Renal pelvis (tissue), 4 donors: ENCODE measurements around the gene SERPINB8. TPM values are rescaled to one million over a fixed set of nuclear protein-coding genes. Genes with fewer than 3 reads are reported as not detected.
A peak's percentile ranks its signal among the peaks of the same experiment; 100 is the strongest.

Experiments used
- DNase-seq: peaks from one replicate; pipeline ENCODE4 v3.0.0-alpha.2; 2013
- polyA plus RNA-seq, 3 donors: library from polyadenylated mRNA; unstranded; fragments of 120-200 nt; gene quantifications; one replicate each; pipeline ENCODE4 v1.2.1, GENCODE V29; 2013; ENCODE audit not compliant: insufficient read length in 3 of 3

SERPINB8 gene
- polyA plus RNA-seq, 3 donors, result 3.7 to 5.0 (median 3.7) TPM

DNA sequence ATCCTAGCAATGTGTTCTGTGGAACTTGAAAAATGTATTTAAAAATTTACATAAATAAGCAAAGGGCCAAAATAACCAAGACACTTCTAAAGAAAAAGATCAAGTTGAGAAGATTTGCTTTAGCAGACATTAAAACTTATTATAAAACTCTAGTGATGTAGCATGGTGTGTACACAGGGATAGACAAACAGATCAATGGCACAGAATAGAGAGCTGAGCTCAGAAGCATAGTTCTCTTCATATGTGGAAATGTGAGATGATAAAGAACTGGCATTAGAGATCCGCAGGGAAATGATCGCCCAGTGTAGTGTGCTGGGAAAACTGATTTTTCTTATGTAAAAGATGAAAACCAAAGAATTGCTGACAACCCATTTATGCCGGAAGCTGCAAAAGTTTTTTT is 39.4 kb downstream of the SERPINB8 start:
- no peak for DNase-seq

DNA sequence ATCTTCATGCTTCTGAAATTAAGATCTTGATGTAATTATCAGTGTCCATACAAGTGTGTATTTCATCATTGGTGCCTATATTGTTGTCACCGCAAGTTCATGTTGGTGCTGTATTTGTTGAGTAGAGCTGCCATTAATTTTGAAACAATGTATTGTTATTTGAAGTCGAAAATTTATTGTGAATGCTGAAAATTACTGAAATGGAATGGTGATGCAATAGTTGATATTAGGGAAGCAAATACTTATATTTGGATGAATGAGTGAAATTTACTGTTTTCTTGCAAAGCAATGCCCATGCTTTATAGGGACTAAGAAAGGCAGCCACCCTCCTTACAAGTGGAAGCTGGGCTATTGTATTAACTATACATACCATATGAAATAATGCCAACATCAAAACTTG is 41.6 kb downstream of the SERPINB8 start:
- DNase-seq, result no peak

DNA sequence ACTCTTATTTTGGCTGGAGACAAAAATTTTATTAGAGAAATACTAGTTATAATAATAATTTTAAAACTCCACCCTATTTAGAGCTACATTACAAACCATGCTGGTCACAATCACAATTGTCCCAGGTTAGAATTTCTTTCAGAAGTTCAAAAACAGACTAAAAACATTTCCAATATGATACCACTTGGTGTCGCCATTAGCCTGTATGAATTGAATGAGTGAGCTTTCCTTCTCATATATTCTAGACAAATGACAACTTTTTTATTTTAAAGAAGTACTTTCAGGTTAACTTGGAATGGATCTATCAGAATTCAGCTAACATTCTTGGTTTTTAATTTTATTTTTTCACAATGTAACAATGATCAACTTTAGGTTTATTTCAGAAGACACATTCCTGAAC is 48.0 kb downstream of the SERPINB8 start:
- DNase-seq, result peak; percentile 39

- DNase-seq, result no peak
Observed at GRCh38 chr18:64019922-64020756, 50.3 kb downstream of the SERPINB8 start.

- DNase-seq, result no peak
Observed at GRCh38 chr18:64026350-64026749, 56.5 kb downstream of the SERPINB8 start.

GRCh38 chr18:64027931-64028695 is 58.2 kb downstream of the SERPINB8 start:
- no peak for DNase-seq

- DNase-seq, result no peak
Observed at GRCh38 chr18:64029096-64029495, 59.2 kb downstream of the SERPINB8 start.

GRCh38 chr18:64031411-64031810 is 61.5 kb downstream of the SERPINB8 start:
- DNase-seq, result peak; percentile 19

DNA sequence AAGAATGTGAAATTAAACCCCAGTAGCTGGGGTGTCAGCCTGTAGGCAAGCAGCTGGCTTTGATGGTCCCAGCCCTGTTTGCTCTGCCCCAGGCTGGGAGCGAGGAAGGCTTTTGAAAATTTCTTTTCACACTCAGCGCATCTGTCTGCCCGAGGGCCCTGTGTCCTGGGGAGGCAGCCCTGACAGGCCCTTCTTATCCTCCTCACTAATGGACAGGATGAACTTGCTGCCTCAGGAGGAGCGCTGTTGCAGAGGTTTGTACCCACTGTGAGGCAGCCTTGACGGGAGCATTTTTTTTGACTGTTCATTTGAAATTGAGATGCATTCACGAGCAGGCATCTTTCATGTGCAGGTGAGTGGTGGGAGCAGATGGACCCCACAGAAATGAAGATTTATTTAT is 62.4 kb downstream of the SERPINB8 start:
- no peak for DNase-seq

DNA sequence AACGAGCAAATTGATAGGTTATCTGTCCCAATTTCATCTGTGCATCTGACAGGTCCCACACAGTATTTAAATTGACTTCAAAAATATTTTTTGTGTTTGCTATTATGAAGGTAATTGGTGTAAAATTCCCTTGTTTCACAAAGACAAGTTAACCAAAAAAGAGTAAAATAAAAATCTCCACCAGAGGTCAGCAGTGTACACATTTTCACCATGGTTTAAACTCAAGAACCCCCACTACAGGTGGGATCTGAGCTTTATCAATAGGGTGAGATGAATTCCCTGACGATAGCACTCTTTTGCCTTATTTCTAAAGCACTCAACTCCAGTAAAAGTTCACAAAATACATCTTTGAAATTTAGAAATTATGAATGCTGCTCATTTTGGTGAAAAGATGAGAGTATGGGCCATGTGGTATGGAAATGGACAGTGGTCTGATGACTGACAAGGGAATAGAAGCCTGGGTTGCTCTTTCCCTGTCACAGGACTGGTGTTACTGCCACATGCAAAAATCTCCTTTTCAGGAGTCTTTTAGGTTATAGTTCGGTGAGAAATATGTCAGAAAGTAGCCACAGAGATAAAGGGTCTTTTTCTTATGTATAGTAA is 68.0 kb downstream of the SERPINB8 start:
- peak; percentile 36 for DNase-seq

Other genes starting within 250 kb of the SERPINB8 start
- under 1 TPM; 0.43 to 0.68 (median 0.61) TPM for gene SERPINB7, start 194.7 kb upstream of the SERPINB8 start, polyA plus RNA-seq
- under 1 TPM in 1 of 3 donors, not detected in 2; 0.14 TPM for gene SERPINB2, start 82.4 kb upstream of the SERPINB8 start, polyA plus RNA-seq
- under 1 TPM in 2 of 3 donors, not detected in 1; 0.04 to 0.22 TPM for gene SERPINB10, start 62.1 kb upstream of the SERPINB8 start, polyA plus RNA-seq
- 1 to 10 TPM; 1.1 to 2.6 (median 1.4) TPM for gene HMSD, start 20.8 kb upstream of the SERPINB8 start, polyA plus RNA-seq
- gene LINC00305, start 179.0 kb downstream of the SERPINB8 start, polyA plus RNA-seq, result 1 to 10 TPM; 2.2 to 4.5 (median 3.1) TPM